ENCODE results near the gene BRSK1. TPM values are rescaled to one million over a fixed set of nuclear protein-coding genes. Genes with fewer than 3 reads are reported as not detected.

The BRSK1 gene
- total and polyA plus RNA-seq, 10 of the 15 experiments (the other 5 are each of a cell fraction or from before 2014, with no cell fraction given), result 0.03 to 0.76 (median 0.25) TPM; not detected in 4

GRCh38 chr19:55350620-55351315 is 67.0 kb downstream of the BRSK1 start:
- Histone ChIP-seq H3K4me3 (no peak overlapping the region), H4K20me1 (ENCODE audit: control insufficient read depth, insufficient read depth) (no peaks in the 10 kb centered on the region; the same call in 1 of the 2 replicates), H3K36me3 (ENCODE audit: control insufficient read depth in 2 of 2, insufficient read depth in 2 of 2, low read length in 1 of 2) (no peaks in the 10 kb centered on the region; a peak in 1 of 4 replicates), H2AFZ (ENCODE audit: control insufficient read depth, low read depth, low read length) (no peak overlapping the region), H3K9ac (ENCODE audit: control insufficient read depth, insufficient read depth, low read length) (no peak overlapping the region), H3K27me3 (replicated peaks in 1 of 2; ENCODE audit: control insufficient read depth in 2 of 2, insufficient read depth in 2 of 2, low read length in 1 of 2) (peaks cover 4 to 11% of the 10 kb centered on the region in 2 experiments; a peak in 3 of 4 replicates), H3K9me3 (replicated peaks; ENCODE audit: control insufficient read depth, insufficient read depth, low read length) (no peaks in the 10 kb centered on the region), H3K4me1 (ENCODE audit: control insufficient read depth, insufficient read depth, low read length) (no peaks in the 10 kb centered on the region; the same call in 1 of the 2 replicates), H3K4me2 (ENCODE audit: control insufficient read depth, insufficient read depth) (no peak overlapping the region), H3K79me2 (ENCODE audit: control insufficient read depth, insufficient read depth, low read length) (no peaks in the 10 kb centered on the region), H3K27ac (ENCODE audit: control insufficient read depth, insufficient read depth) (no peak overlapping the region)
- FAIRE-seq, result no peak
- WGBS (ENCODE audit: insufficient coverage, insufficient replicate concordance, low lambda C conversion rate, missing lambda C conversion rate), result 36% methylated on average over 11 of the region's 11 CpGs
- TF ChIP-seq MTA2 (IDR thresholded peaks at IDR 0.05; ENCODE audit: low read depth) (no peak), CEBPB (IDR thresholded peaks at IDR 0.05; ENCODE audit: borderline replicate concordance in 1 of 2, low read depth in 2 of 2, low read length in 2 of 2) (no peak), WRNIP1 (IDR thresholded peaks at IDR 0.05; ENCODE audit: borderline replicate concordance, low read depth, low read length) (no peak), IKZF2 (IDR thresholded peaks at IDR 0.05) (no peak), ATF7 (IDR thresholded peaks at IDR 0.05; ENCODE audit: low read depth) (no peak), PAX8 (IDR thresholded peaks at IDR 0.05) (no peak), POU2F2 (IDR thresholded peaks at IDR 0.05; ENCODE audit: borderline replicate concordance, low read depth, low read length) (no peak)
- no peak for ATAC-seq
- DNase-seq (ENCODE audit: low read depth, low spot score), result no peak
- ChIA-PET CTCF (interaction anchor here (1.0 kb wide), 1 partner anchor 11 kb away, joined by 3 read pairs; the partner anchor contains the start of gene KMT5C), SMC1A (ENCODE audit: uncharacterized antibody, unreplicated experiment) (no interaction called here), RAD21 (ENCODE audit: unreplicated experiment) (no interaction called here), POLR2A (interaction anchor here (0.5 to 1.0 kb wide), 2 partner anchors 12 to 38 kb away, joined by 6 read pairs; partner anchors contain the start of gene KMT5C)
- intact Hi-C loops (cut with micrococcal nuclease; ENCODE audit: unreplicated experiment) (no loop called here), in situ Hi-C loops (cut with MboI) (no loop called here)
- no TSS peak for BruUV-seq (replicated peaks)

GRCh38 chr19:55352040-55352439 is 68.2 kb downstream of the BRSK1 start:
- Histone ChIP-seq H2AFZ (ENCODE audit: control insufficient read depth, low read depth, low read length) (no peak overlapping the region), H3K27ac (ENCODE audit: control insufficient read depth, insufficient read depth) (no peak overlapping the region), H3K9me3 (replicated peaks; ENCODE audit: control insufficient read depth, insufficient read depth, low read length) (no peaks in the 10 kb centered on the region), H4K20me1 (ENCODE audit: control insufficient read depth, insufficient read depth) (no peaks in the 10 kb centered on the region; the same call in 1 of the 2 replicates), H3K79me2 (ENCODE audit: control insufficient read depth, insufficient read depth, low read length) (no peaks in the 10 kb centered on the region), H3K4me2 (ENCODE audit: control insufficient read depth, insufficient read depth) (no peak overlapping the region), H3K27me3 (replicated peaks in 1 of 2; ENCODE audit: control insufficient read depth in 2 of 2, insufficient read depth in 2 of 2, low read length in 1 of 2) (peaks cover 4 to 13% of the 10 kb centered on the region in 2 experiments; a peak in 3 of 4 replicates), H3K9ac (ENCODE audit: control insufficient read depth, insufficient read depth, low read length) (no peak overlapping the region), H3K4me3 (no peak overlapping the region), H3K4me1 (ENCODE audit: control insufficient read depth, insufficient read depth, low read length) (no peaks in the 10 kb centered on the region; the same call in 1 of the 2 replicates), H3K36me3 (ENCODE audit: control insufficient read depth in 2 of 2, insufficient read depth in 2 of 2, low read length in 1 of 2) (no peaks in the 10 kb centered on the region)
- SMC1A ChIA-PET (ENCODE audit: uncharacterized antibody, unreplicated experiment), result interaction anchor here (1.1 kb wide), 1 partner anchor 13 kb away, joined by 3 read pairs; the partner anchor contains the start of gene KMT5C
- POLR2A ChIA-PET, result no interaction called here
- intact Hi-C loops (cut with micrococcal nuclease; ENCODE audit: unreplicated experiment) (no loop called here), in situ Hi-C loops (cut with MboI) (no loop called here)
- FAIRE-seq (no peak), ATAC-seq (no peak), DNase-seq (ENCODE audit: low read depth, low spot score) (no peak)
- no TSS peak for BruUV-seq (replicated peaks)
- CTCF ChIA-PET, result no interaction called here
- RAD21 ChIA-PET (ENCODE audit: unreplicated experiment), result no interaction called here
- WGBS (ENCODE audit: insufficient coverage, insufficient replicate concordance, low lambda C conversion rate, missing lambda C conversion rate), result 0% methylated on average over 6 of the region's 6 CpGs
- TF ChIP-seq SMAD5 (IDR thresholded peaks at IDR 0.05; ENCODE audit: low read depth), result no peak
- no peak for TF ChIP-seq ZNF384 (IDR thresholded peaks at IDR 0.05; ENCODE audit: borderline replicate concordance, low read depth, low read length)
- TF ChIP-seq POLR2A (IDR thresholded peaks at IDR 0.05; ENCODE audit: low read depth, low read length), result no peak
- TF ChIP-seq BMI1 (IDR thresholded peaks at IDR 0.05; ENCODE audit: borderline replicate concordance), result no peak
- TF ChIP-seq SP1 (IDR thresholded peaks at IDR 0.05; ENCODE audit: low read depth, low read length), result no peak
- TF ChIP-seq IRF4 (IDR thresholded peaks at IDR 0.05; ENCODE audit: low read depth, low read length), result no peak
- TF ChIP-seq KAT2A (conservative IDR thresholded peaks at IDR 0.05; ENCODE audit: control insufficient read depth, low read depth, low read length), result no peak
- TF ChIP-seq ESRRA (IDR thresholded peaks at IDR 0.05; ENCODE audit: low read length), result no peak
- TF ChIP-seq POLR2AphosphoS5 (IDR thresholded peaks at IDR 0.05; ENCODE audit: low read length), result no peak
- TF ChIP-seq ZBTB11 (CRISPR knock-in tag; IDR thresholded peaks at IDR 0.05), result no peak
